HG02678 (cell line): ENCODE data around the gene PSMD6.

Experiments
- ATAC-seq: cut with Tn5 transposase; IDR thresholded peaks from one replicate; pipeline ENCODE4 v1.9.1; 2021; ENCODE audit warnings: mild to moderate bottlenecking, moderate library complexity; ENCODE audit not compliant: unreplicated experiment

PSMD6 gene

DNA sequence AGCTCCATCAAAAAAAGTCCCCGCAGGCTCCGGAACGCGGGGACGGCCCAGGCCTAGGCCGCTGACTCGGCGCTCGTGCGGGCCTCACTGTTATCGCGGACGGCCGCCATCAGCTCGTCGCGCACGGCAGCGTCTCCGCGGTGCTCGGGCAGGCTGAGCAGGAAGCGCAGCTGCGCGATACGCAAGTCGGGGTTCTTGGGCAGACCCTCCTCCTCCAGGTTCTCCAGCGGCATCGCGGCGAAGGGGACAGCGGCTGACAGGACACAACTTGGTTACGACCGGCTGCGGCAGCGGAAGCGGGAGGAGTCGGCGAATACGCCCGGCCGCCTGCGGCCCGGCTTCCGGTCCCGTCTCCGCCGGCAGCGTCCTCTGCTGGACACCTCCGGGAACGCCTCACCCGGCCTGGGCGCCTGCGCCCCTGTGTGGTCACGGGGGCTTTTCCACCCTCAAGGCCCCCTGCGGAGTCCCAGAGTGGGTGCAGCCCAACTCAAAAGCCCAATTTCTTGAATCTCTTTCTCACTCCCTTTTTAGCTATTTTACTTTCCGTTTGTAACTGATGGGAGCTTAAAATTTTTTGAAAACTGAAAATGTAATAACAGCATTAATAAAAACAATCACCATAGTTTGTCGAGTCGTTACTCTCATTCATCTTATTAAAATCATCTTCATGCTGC is at the start of gene PSMD6:
Gene PSMD6 (minus strand): TSS at position 308 of the 674 bp plus-strand sequence. CDS start 75 bp downstream, at position 233.
- peak; percentile 98 for ATAC-seq

DNA sequence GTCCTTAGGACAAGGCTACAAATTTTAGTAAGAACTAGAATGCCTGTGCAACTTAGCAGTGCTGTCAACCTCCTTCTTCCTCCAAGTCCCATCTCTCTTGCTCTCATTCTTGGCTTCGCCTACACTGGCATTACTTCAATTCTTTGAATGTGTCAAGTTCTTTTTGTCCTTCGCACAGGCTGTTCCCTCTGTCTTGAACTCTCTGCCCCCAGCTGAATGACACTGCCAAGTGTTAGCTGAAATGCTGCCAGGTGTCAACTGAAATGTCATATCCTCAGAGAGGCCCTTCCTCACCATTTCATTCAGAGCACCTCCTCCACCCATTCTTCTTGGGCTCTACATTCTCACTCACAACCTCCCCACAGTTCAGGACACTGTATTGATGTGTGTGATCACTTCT is 48.8 kb upstream of the PSMD6 start:
- no peak for ATAC-seq

DNA sequence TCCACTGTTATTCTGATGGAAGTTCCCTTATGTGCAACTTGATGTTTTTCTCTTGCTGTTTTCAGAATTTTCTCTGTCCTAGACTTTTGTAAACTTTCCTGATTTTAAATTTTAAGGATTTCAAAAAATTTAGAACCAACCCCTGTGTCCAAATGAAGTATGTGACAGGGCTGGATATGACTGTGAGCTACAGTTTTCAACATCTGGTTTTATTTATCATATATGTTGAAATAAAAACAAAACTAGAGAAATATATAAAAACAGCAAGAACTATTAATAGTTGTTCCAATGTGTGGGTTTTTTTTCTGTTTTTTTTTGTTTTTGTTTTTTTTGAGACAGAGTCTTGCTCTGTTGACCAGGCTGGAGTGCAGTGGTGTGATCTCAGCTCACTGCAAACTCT is 47.4 kb upstream of the PSMD6 start:
- no peak for ATAC-seq

DNA sequence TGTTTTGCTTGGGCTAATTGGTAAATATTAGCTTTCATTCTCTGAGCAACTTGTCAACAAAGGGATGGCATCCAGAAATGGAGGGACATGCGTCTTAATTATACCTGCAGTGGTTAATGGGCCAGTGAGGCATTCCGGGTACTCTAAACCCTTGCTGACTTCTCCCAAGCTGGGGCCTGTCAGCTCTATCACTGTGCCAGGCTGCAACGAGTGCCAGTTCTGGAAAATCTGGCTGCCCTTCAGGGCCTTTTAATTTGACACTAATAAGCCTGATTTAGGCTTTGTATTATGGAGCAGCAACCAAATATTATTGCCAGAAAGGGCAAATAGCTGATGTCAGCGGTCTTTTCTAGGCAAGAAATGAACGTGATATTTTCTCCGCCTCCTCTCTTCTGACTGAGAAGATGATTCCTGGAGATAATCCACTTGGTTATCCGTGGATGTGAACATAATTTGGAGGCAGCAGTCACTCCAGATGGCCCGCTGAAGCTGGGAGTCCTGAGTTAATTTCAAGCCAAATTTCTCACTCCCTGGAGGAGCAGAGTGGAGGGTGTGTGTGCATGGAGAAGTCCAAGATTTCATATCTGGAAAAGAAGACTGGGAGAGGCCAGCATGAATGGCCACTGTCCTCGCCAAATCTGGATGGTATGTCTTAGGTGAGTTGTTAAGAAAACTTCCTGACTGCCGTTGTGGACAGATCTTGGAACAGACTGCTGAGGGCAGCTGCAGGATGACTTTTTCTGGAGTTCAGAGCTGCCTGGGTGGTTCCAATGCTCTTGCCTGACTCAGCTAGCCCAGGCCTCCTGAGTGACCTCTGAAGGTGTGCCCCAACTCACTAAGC is 44.4 kb upstream of the PSMD6 start:
- no peak for ATAC-seq

DNA sequence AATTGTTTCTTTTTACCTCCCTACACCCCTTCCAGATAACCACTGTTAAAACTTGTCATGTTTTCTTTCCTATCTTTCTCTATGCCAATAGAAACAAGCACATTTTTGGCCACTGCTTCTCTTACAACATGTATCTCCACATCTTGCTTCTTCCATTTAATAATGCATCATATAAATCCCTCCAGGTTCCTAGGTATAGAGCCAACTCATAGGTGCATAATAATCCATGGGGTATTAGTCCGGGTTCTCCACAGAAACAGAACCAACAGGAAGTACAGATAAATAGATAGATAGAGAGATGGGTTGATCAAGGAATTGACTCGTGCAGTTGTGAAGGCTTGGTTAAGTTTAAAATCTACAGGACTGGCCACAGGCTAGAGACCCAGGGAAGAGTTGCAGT is 41.5 kb upstream of the PSMD6 start:
- ATAC-seq, result no peak

DNA sequence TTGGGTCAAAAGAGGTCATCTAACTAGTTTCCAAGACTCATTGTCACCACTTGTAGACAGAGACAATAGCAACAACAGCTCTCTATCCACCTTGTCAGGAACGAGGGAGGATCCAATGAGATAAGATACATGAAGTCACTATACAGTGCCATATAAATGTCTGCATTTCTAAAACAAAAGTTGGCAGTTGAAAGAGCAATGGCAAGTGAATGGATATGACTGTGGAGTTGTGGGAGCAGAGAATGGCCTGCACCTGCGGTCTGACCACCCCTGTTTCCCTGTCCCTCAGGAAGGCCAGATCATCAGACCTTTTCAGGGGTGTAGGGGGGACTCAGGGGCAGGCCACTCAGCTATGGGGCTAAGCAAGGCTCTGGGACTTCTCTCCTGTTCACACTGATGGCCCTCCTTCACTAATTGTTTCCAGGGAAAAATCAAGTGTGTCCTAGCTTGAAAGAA is 40.7 kb upstream of the PSMD6 start:
- ATAC-seq, result no peak

DNA sequence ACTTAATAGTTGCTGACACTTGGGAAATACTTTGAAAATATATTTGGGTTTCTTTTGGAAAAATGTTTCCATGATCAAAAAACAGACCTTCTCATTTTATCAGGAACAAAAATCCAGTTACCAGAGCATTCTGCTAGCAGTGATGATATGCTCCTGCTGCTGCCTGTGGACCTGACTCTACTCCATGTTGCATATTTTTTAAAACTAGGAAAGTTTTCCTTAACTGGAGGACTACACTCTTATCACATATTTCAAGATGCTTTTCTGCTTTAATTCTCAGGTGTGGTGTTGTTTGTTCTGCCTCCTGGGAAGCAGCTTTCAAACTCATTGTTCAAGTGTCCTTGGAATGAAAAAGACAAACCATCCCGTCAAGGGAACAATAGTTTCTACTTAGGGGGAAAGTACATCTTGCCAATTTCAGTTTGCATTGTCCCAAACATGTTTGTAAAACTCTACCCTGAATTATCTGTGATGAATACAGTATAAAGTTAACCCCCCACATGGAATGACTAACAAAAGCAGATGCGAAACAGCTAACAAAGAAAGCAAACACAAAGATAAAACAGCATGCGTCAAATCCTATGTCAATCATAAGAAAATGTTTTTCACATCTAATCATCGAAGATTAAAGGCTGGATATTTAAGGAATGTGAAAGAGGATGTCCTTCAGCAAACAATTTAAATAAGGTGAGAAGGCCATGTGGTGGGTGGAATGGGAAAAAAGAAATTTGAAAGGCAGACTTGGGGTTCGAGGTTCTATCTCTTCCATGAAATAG is 40.1 kb upstream of the PSMD6 start:
- ATAC-seq, result no peak

DNA sequence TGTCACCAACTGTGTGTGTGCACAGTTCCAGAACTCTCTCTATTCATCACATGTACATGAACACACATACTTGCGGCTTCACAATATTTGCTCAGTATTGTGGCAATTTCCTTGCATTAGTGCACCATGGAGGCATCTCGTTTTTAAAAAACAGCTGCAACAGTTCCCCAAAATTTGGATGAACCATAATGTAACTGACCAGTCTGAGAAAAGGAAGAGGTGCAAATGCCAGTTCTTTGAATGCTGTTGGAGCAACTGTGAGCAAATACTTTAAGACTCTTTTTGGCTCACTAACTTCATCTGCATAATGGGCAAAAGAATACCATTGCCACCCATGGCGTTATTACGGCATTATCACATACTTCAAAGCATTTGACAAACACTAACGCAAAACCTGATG is 38.3 kb upstream of the PSMD6 start:
- ATAC-seq, result no peak

DNA sequence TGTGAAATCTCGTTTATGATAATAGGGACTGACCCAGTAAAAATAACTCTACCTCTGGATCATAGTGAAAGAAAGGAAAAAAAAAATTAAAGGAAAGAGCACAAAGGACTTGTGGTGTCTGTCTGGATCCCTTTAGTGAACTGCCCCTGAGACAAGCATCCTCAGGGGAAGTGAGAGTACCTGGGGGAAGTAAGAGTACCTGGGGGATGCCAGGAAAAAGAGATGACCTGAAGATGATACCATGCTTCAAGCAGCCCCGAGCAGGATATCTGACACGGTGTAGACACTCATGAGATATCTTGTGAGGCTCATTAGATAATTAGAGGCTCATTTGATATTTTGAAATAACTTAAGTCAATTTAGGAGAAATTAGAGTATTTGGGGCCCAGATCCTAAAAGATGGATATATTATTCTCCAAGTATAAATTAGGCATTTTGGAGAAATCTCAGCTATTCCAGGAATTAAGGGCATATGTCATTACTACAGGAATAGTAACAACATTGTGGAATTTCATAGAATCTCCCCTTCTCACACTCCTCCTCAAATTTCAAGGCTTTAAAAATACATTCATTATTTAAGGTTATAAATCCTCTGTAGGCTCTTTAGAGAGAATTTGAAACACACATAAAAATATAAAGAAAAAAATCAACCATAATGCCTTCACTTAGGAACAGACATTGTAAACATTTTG is 36.3 kb upstream of the PSMD6 start:
- no peak for ATAC-seq

DNA sequence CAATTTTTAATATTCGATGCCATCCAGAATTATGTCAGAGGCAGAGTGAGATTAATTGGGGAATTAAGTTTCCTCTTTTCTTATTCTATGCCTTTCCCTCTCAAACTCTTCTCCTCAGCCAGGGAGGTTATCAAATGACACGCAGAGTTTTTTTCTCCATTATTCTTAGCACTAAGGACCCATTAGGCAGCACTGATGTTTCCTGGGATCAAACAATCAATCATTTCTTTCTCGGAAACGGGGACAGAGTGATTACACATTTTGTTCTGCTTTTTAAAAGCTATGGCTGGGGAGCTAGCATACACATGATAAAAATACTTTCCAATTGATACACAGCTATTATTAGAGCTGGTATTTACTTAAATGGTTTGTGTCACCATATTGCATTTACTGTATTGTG is 35.3 kb upstream of the PSMD6 start:
- ATAC-seq, result no peak

DNA sequence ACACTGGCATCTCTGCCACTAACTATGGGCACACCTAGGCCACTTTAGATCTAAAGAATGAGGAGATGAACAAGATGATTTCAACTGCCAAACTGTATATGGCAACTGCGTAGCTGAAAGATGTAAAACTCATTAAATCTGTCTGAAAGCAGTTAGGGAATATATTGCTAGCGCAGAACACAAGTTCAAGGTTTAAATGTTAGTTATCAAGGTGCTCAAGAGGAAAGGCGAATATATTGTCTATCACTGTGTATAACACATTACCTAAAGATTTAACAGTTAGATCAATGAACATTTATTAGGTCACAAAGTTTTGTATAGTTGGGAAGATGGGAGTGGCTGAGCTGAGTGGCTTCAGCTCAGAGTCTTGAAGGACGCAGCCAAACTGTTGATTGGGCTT is 33.9 kb upstream of the PSMD6 start:
- ATAC-seq, result no peak

DNA sequence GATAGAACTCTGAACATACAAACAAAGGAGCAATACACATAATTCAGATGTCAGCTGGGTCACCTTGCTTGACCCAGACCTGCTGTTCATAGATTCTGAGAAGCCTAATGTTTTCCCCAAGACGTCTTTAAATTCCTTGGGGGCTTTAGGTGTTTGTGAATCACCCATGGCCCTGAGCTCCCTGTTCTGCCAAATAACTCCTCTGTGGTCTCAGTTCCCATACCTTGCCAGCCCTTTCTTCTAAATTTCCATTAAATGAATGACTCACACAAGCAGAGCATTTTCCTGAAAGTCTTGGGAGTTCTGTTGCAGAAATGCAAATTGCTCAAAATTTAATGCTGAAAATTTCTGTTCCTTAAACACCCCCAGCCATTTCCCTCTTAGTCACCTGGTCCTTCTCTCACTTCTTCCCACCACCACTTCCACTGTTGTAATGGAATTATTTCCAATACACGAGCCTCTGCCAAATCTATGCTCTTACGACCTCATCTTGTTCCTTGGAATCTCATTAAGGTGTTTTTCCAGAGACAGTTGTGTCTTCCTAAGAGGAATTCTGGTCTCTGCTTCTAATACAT is 33.4 kb upstream of the PSMD6 start:
- ATAC-seq, result no peak

DNA sequence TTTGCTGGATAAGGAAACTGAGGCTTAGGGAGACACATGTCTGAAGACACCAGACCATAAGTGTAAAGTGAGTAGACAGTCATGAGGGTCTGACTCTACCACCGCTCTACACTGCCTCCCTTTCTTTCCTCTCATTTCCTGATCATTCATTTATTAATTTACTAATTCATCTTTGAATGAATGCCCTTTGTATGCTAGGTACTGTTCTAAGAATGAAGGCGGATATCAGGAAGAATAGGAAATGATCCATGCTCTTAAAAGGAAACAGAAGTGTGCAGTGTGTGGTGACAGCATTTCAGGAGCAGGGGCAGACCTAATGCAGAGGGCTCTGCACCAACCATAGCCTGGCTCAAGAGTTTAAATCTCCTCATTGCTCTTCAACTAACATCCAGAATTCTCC is 31.8 kb upstream of the PSMD6 start:
- ATAC-seq, result no peak

DNA sequence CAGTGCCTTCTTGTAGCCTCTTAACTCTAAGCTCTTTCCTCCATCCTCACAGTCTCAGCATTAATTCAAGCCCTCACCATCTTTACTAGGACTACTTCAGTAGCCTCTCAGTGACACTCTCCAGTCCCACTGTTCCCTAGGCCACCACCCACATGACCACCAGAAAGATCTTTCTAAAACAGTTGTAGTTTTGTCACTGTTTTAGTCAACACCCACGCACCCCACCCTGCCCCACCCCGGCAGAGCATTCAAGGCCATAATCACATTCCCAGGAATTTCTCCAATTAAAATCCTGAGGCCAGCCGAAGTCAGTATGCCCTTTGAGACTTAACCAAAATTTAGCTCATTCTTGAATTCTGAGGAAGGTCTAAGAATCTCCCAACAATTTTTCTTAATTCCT is 31.2 kb upstream of the PSMD6 start:
- ATAC-seq, result no peak

DNA sequence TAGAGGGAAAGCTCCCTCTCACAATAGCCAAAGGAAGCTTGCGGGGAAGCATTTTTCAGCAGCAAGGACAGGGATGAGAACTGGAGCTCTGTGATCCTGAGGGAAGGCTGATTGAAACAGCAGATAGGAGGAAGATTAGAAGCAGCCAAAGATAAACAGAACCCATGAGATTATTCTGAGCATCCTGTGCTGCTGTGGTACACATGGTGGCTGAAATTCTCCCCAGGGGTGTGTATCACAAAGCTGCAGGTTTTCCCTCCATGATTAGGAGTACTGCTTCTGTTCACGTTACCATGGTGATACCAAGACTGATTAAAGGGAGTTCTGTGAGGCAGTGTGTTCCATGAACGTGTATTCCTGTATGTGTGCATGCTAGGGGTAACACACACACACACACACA is 30.3 kb upstream of the PSMD6 start:
- no peak for ATAC-seq

DNA sequence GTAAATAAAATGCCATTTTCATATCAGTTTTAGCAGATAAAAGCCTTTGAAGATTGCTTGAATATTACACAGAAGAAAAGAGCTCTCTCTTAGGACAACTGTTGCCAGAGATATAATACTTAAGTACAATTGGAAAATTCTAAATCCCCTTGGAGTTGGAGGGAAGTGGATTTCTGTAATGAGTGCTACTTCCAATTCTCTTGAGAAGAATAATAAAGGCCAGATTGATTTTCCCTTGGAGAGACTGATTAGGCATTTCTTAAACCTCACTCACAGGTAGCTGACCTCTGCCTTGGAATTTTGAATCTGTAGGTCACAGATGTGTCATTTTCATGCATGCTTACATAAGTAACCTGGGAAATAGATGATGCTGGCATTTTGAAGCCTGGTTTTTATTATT is 29.8 kb upstream of the PSMD6 start:
- ATAC-seq, result no peak

DNA sequence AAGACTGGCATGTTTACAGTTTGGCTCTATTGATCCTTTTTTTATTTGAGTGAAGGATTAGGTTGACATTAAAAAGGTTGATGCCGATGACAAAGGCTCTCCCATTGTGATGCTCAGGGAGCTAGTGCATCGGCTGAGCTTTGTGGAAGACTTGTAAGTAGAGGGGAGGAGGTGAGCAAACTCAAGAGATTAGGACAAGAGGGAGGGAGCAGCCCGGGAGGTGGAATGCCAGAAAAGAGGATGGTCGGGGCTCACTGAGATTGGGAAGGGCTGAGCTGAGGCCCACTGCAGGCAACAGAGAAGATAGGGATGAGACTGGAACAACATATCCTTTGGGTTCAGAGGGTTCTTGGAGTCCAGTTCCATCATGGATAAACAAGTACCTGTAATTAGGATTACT is 26.5 kb upstream of the PSMD6 start:
- ATAC-seq, result no peak

DNA sequence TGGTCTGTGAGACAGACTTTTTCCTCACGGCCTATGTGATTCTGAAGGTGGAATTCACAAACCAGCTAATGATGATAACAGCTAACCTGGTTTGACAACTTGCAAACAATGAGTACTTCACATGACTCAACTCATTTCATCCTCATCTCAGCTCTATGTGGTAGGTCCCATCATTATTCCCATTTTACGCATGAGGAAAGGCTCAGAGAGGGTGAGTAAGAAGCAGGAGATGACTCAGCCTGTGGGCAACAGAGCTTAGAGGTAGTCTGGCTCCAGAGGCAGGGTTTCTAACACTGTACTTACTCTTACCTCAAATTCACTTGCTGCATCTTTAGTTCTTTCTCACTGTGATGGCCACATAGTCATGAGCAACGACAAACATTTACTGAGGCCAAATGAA is 25.8 kb upstream of the PSMD6 start:
- ATAC-seq, result no peak

DNA sequence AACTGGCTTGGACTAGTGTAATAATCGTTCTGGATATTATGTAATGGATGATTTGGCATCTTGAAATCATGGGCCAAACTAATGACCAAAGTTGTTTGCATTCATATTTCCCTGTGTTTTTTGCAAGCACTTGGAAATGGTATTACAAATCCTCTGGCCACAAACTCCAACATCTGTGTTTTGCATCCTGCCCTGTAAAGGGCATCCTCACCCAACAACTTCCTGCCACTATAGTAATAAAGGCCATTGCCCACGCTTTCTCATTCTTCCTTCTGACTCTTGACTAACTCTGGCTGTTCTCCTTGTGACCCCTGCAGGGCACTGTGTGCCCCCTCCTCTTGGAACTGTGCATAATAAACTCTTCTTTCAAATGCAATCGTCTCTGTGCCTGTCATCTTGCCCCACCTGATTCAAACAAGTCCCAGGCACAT is 25.4 kb upstream of the PSMD6 start:
- ATAC-seq, result no peak

DNA sequence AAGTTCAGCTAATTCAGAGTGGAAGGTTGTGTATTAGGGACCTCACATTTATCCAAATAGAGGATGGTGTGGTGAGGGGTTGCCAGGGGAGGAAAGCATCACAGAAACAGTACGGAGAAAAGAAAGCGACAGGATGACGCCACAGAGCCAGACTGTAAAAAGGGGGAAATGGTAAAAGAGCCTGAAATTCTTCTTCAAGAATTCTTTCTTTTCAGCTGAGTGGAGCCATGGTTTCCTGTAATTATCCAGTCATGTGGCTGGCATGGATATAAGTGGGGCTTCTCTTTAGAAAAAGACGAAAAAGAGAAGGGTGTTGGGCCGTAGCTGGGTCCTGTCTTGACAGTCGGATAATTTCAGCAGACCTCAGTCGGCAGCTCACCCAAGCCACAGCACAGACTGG is 24.5 kb upstream of the PSMD6 start:
- no peak for ATAC-seq
